T1000 (cell line): Measurements from ENCODE around the gene TNFRSF4.
"Not testable (repeated sequence)": the region's sequence is repeated elsewhere in the genome, so short reads cannot be mapped to it uniquely, and the experiment has no call there.

ENCODE experiments used
- DNase-seq: peaks from one replicate; lab custom pipeline; 2025; ENCODE audit warnings: mixed read lengths; lab: John Stamatoyannopoulos, UW

Gene TNFRSF4

GRCh38 chr1:1182491-1183220, 31.3 kb downstream of the TNFRSF4 start:
- DNase-seq, result no peak

DNA sequence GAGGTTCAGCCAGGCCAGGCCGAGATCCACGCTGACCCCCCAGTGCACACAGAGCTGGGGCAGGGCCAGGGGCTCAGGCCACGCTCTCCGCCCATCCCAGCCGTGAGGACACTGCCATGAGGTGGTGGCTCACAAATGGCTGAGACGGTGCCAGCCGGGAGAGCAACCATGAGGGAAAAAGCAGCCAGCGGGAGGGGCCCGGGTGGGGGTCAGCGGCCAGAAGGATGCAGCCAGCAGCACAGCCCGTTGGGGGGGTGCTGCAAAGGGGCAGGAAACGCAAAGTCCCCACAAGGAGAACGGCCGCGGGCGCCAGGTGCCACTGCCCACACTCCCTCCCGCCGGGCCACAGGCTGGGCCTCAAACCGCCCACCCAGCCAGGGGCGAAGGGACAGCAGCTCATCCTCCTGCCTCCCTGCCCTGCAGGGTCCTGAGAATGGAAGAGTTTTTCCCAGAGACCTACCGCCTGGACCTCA, 32.0 kb downstream of the TNFRSF4 start:
- no peak for DNase-seq

GRCh38 chr1:1181129-1181937, 32.6 kb downstream of the TNFRSF4 start:
- DNase-seq, result no peak

- DNase-seq, result no peak
Measured at GRCh38 chr1:1179983-1180861, 33.7 kb downstream of the TNFRSF4 start.

DNA sequence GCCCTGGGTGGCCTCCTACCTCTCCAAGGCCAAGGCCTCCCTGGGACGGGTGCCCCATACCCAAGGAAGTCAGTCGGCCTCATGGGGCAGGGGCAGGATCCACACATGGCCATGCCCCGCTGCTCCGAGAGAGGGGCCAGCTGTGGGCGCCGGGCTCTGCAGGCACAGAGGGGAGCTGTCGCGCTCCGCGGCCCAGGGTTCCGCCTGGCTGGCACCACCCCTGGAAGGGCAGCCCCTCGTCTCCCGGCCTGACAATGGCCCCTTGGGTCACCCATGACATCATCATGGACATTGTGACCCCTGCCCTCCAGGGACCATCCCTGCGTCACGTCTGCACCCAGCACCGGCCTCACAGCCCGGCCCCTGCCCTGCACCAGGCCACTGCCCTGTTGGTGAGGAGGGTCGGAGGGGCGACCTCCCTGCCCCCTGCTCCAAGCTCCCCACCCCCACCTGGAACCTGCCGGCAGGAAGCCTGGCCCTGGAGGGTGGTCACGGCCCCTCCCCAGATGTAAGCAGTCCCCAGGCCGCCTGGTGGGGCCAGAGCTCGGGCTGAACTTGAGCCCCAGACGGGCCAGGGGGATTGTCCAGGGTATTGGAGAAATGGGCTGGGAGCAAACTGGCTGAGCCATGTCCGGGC, 34.5 kb downstream of the TNFRSF4 start:
- DNase-seq, result no peak

- no peak for DNase-seq
Measured at GRCh38 chr1:1178794-1179331, 35.1 kb downstream of the TNFRSF4 start.

GRCh38 chr1:1177452-1178206, 36.3 kb downstream of the TNFRSF4 start:
- DNase-seq, result no peak

GRCh38 chr1:1176931-1177330, 37.0 kb downstream of the TNFRSF4 start:
- DNase-seq, result no peak

DNA sequence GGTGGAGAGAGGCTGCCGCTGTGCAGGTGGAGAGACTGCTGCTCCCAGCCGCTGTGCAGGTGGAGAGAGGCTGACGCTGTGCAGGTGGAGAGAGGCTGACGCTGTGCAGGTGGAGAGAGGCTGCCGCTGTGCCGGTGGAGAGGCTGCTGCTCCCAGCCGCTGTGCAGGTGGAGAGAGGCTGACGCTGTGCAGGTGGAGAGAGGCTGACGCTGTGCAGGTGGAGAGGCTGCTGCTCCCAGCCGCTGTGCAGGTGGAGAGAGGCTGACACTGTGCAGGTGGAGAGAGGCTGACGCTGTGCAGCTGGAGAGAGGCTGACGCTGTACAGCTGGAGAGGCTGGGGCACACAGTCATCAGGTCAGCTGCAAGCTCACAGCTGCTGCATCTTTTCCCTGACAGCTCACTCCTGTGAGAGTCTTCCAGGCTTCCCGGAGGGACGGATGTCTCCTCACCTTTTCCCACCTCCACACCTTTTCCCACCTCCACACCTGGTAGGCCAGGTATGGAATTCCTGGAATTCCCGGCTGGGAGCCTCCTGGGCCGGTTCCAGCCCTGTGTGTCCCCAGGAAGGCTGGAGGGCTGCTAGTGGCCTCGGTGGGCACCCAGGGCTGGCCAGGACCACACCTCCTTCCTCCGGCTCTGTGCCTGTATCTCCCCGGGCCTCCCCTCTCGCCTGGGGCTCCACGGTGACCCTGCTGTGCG, 37.7 kb downstream of the TNFRSF4 start:
- DNase-seq, result not testable (repeated sequence)

GRCh38 chr1:1175221-1176062, 38.5 kb downstream of the TNFRSF4 start:
- no peak for DNase-seq

GRCh38 chr1:1173793-1174415, 40.0 kb downstream of the TNFRSF4 start, which contains the start of gene TTLL10:
TTLL10 (plus strand) TSS chr1:1173880; CDS start chr1:1179216, 5,336 bp downstream.
- DNase-seq, result no peak

GRCh38 chr1:1173061-1173792, 40.7 kb downstream of the TNFRSF4 start:
- DNase-seq, result no peak

DNA sequence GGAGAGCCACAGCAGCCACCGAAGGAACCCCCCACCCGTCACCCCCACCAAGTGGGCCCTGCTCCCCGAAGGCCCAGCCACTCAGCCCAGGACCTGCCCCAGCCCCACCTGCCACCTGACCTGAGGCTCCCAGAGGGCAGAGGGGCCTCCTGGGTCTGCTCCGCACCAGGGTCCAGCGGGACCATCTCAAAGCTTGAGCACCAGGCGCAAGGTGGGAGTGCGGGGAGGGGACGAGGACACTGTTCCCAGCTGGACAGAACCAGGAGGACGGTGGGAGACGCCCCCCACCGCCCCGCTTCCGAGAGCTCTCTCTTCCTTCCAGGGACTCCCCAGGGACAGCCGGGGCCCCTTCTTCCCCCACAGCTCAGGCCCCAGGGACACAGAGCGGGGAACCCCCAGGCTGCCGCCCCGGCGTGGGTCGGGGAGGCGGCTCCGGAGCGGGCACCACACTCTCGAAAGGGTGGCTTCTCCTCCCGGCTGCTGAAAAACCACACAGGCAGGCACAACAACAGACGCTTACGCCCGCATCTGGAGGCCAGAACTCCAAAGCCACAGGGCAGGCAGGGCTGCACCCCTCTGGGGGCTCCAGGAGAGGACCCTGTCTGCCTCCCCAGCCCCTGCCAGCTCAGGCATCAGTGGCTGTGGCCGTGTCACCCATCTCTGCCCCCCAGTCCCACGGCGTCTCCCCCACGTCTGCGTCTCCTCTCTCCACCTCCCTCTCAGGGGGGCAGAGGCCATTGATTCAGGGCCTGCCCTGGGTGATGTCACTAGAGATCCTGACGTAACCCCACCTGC, 42.2 kb downstream of the TNFRSF4 start:
- no peak for DNase-seq

GRCh38 chr1:1171161-1171545, 42.8 kb downstream of the TNFRSF4 start:
- DNase-seq, result no peak

DNA sequence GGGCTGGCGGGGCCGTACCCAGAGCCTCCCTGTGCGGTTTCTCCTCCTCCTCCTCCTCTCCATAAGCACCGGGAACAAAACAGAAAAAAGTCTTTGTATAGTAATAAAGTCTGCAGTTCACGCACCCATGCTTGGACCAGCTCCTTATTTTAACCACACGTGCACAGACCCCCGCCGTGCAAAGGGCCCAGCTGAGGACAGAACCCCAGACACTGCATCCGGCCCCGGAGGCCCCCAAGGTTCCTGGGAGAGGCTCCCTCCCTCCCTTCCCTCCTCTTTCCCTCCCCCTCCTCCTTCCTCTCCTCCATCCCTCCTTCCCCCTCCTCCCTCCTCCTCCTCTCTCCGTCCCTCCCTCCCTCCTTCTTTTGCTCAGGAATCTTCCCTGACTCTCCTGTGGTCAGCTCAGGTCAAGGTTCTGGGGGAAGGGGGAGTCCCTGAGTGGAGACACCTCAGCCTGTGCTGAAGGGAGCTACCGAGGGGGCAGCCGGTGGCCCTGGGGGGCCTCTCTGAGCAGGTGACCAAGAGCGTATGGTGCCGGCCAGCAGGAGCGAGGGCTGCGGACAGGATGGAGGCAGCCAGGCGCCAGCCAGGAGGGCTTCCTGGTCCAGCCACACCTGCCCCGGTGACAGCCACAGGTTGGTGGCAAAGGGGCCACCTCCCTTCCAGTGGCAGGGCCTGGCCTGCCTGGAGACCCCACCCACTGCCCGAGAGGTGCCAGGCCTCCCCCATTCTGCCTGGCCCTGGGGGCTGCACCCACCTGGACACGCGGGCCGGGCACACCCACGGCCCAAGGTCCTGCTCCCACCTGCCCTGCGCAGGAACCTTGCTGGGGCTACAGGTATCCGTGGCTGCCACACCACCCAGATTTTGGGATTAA, 43.5 kb downstream of the TNFRSF4 start:
- DNase-seq, result no peak
